PFSK-1 (cell line): ENCODE measurements around the gene SUPT5H.

Experiments
- SIN3A ChIP-seq: IDR thresholded peaks from 2 replicates; pipeline ENCODE4 v1.6.1; 2012; ENCODE audit warnings: mild to moderate bottlenecking, low read length, moderate library complexity, borderline replicate concordance; ENCODE audit not compliant: insufficient read depth
- TF ChIP-seq, protein P1 (sequence below), 2 experiments: IDR thresholded peaks; 2 replicates each; pipeline versions ENCODE4 v1.6.1 to v1.8.0; 2011 to 2012; ENCODE audit warnings: low read depth in 2 of 2, low read length in 2 of 2, control low read depth in 1 of 2, inconsistent platforms in 1 of 2, mild to moderate bottlenecking in 1 of 2, moderate library complexity in 1 of 2; ENCODE audit not compliant: insufficient read depth in 1 of 2

DNA sequence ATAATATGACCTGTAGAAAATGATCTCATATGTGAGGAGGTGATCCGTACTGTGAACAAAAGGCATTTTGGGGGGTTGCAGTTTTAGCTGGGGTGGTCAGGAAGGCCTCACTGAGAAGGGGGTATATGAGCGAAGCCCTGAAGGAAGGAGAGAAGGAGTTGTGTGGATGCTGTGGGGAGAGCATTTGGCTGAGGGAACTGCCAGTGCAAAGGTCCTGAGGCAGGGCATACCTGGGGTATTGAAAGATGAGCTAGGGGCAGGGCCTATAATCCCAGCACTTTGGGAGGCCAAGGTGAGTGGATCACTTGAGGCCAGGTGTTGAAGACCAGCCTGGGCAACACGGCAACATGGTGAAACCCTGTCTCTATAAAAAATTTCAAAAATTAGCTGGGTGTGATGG is 72.0 kb downstream of the SUPT5H start:
- TF ChIP-seq SIN3A, result no peak
- TF ChIP-seq, protein P1, sequence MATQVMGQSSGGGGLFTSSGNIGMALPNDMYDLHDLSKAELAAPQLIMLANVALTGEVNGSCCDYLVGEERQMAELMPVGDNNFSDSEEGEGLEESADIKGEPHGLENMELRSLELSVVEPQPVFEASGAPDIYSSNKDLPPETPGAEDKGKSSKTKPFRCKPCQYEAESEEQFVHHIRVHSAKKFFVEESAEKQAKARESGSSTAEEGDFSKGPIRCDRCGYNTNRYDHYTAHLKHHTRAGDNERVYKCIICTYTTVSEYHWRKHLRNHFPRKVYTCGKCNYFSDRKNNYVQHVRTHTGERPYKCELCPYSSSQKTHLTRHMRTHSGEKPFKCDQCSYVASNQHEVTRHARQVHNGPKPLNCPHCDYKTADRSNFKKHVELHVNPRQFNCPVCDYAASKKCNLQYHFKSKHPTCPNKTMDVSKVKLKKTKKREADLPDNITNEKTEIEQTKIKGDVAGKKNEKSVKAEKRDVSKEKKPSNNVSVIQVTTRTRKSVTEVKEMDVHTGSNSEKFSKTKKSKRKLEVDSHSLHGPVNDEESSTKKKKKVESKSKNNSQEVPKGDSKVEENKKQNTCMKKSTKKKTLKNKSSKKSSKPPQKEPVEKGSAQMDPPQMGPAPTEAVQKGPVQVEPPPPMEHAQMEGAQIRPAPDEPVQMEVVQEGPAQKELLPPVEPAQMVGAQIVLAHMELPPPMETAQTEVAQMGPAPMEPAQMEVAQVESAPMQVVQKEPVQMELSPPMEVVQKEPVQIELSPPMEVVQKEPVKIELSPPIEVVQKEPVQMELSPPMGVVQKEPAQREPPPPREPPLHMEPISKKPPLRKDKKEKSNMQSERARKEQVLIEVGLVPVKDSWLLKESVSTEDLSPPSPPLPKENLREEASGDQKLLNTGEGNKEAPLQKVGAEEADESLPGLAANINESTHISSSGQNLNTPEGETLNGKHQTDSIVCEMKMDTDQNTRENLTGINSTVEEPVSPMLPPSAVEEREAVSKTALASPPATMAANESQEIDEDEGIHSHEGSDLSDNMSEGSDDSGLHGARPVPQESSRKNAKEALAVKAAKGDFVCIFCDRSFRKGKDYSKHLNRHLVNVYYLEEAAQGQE (IDR thresholded peaks at IDR 0.05; ENCODE audit: insufficient read depth in 1 of 2, low read depth in 2 of 2, low read length in 2 of 2), result no peak
